Stomach (tissue), 9 donors: Measurements from ENCODE around the gene TMEM207. TPM values are rescaled to one million over a fixed set of nuclear protein-coding genes. Genes with fewer than 3 reads are reported as not detected.
"Not testable (repeated sequence)": the region's sequence is repeated elsewhere in the genome, so short reads cannot be mapped to it uniquely, and the experiment has no call there.

ENCODE experiments used
- DNase-seq, 2 donors: peaks; one replicate each; pipeline versions ENCODE4 v3.0.0 to v3.0.0-alpha.2; 2013 to 2019
- H3K27ac ChIP-seq, 5 donors: fragments of 200-600 bp in 4 of 5; sonication (generic) in 4 of 5; one replicate each; pipeline ENCODE4 v1.5.1; 2013 to 2019; ENCODE audit warnings: mild to moderate bottlenecking in 1 of 5, moderate library complexity in 1 of 5
- H3K27me3 ChIP-seq, 3 donors: fragments of 200-600 bp; sonication (generic); one replicate each; pipeline ENCODE4 v1.5.1; 2017 to 2019; ENCODE audit warnings: mixed run types in 1 of 3
- H3K36me3 ChIP-seq, 4 donors: fragments of 200-600 bp; sonication (generic); 1 replicate in 3 of 4; 2 replicates in 1 of 4; pipeline ENCODE4 v1.5.1; 2016 to 2019
- H3K4me1 ChIP-seq, 4 donors: fragments of 200-600 bp; sonication (generic); one replicate each; pipeline ENCODE4 v1.5.1; 2016 to 2019
- H3K4me3 ChIP-seq, 4 donors: fragments of 200-600 bp; sonication (generic) in 3 of 4; one replicate each; pipeline ENCODE4 v1.5.1; 2016 to 2019; ENCODE audit warnings: mild to moderate bottlenecking in 1 of 4
- H3K9me3 ChIP-seq, 4 donors: fragments of 200-600 bp; sonication (generic); one replicate each; pipeline ENCODE4 v1.5.1; 2016 to 2019
- CTCF ChIP-seq, 7 experiments: fragments of 450-650 bp in 4 of 7; fragments of 200-600 bp in 3 of 7; sonication (generic) in 3 of 7; IDR thresholded peaks; one replicate each; pipeline ENCODE4 v1.5.1; 2016 to 2019; ENCODE audit warnings: antibody characterized with exemption in 7 of 7, control low read depth in 2 of 7, mild to moderate bottlenecking in 1 of 7
- EP300 ChIP-seq: sonication (generic); formaldehyde crosslinking; IDR thresholded peaks from one replicate; pipeline ENCODE4 v1.6.1; 2017; ENCODE audit warnings: antibody characterized with exemption
- POLR2A ChIP-seq, 4 donors: fragments of 450-650 bp; IDR thresholded peaks; one replicate each; pipeline ENCODE4 v1.6.1; 2016; ENCODE audit warnings: antibody characterized with exemption in 4 of 4, control low read depth in 2 of 4, mild to moderate bottlenecking in 1 of 4, moderate library complexity in 1 of 4
- POLR2AphosphoS5 ChIP-seq, 3 donors: sonication (generic); formaldehyde crosslinking; IDR thresholded peaks; one replicate each; pipeline ENCODE4 v1.6.1; 2016; ENCODE audit warnings: antibody characterized with exemption in 3 of 3
- WGBS, 5 donors: extraction: QIAGEN DNeasy Blood & Tissue Kit in 3 of 5; methylation state at CpG; one replicate each; pipeline versions ENCODE4 v1.1.5 to v1.1.7; 2013 to 2018; 5-methylcytosine and 5-hydroxymethylcytosine counted together
- intact Hi-C: fragments of 100-400 bp; cut with DNase I; formaldehyde crosslinking; loops from one replicate; pipeline ENCODE4 v1.15.1; 2023; ENCODE audit warnings: low total_unique reads
- polyA plus RNA-seq, 3 donors: library from polyadenylated mRNA; stranded (reverse); fragments of 200-250 nt; gene quantifications; one replicate each; pipeline ENCODE4 v1.2.3, GENCODE V29; 2013
- total RNA-seq, 5 donors: library from RNA; depleted of rRNA; stranded (reverse); fragments of >200 nt; gene quantifications; one replicate each; pipeline versions ENCODE4 v1.1.0 to v1.2.3, GENCODE V29; 2014 to 2016
- donor health status: healthy with polysubstance abuse.
- donor health status: Bipolar disorder and iron deficiency.
- donor health status: healthy.

Gene TMEM207
- total and polyA plus RNA-seq, 8 donors, result not detected

- H3K4me3 ChIP-seq, result no peak overlapping the region
- H3K27me3 ChIP-seq, result no peaks in the 10 kb centered on the region
- no peak for TF ChIP-seq POLR2AphosphoS5 (IDR thresholded peaks at IDR 0.05)
- TF ChIP-seq EP300, result no peak
- TF ChIP-seq POLR2A (IDR thresholded peaks at IDR 0.05), result no peak
- TF ChIP-seq CTCF (IDR thresholded peaks at IDR 0.05), result no peak
- peaks cover 0 to 9% (median 4%) of the 10 kb centered on the region in 4 donors for H3K4me1 ChIP-seq
- 89 to 95% (median 91%) methylated on average over 2 of the region's 2 CpGs for WGBS, 5 donors
- intact Hi-C loops, result no loop called here
- H3K36me3 ChIP-seq, result no peaks in the 10 kb centered on the region
- no peak for DNase-seq
- no peak overlapping the region for H3K27ac ChIP-seq
- H3K9me3 ChIP-seq, result no peaks in the 10 kb centered on the region
These were observed 32.1 kb upstream of the TMEM207 start for GRCh38 chr3:190481779-190482178.

GRCh38 chr3:190473261-190473660 lies 23.6 kb upstream of the TMEM207 start:
- H3K36me3 ChIP-seq, H3K27me3 ChIP-seq, H3K27ac ChIP-seq, H3K4me3 ChIP-seq, H3K4me1 ChIP-seq, DNase-seq, H3K9me3 ChIP-seq, intact Hi-C loops: not testable (repeated sequence)
- WGBS, 5 donors, result 95 to 98% (median 97%) methylated on average over 13 to 25 of the region's 25 CpGs

DNA sequence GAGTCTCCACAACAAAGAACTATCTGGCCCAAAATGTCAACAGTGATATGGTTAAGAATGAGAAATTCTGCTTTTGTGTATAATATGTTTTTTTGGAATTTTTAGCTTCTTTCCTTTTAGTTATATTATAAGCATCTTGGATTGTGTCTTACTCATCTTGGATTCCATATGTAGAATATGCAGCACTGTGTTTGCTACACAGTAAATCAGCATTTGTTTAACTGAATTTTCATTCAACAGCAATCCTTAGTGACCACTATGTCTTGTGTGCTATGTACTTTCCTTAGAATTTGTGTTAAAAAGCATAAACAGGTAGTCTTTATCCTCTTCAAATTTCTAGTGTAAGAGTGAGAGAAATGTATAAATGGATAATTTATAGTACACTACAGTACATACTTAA lies 18.2 kb upstream of the TMEM207 start:
- H3K27ac ChIP-seq, result no peak overlapping the region
- H3K9me3 ChIP-seq, result peaks cover 0 to 4% (median 0%) of the 10 kb centered on the region in 4 donors
- H3K4me1 ChIP-seq, result no peaks in the 10 kb centered on the region
- no peaks in the 10 kb centered on the region for H3K27me3 ChIP-seq
- intact Hi-C loops, result no loop called here
- no peak overlapping the region for H3K4me3 ChIP-seq
- TF ChIP-seq CTCF (IDR thresholded peaks at IDR 0.05) (no peak), POLR2A (IDR thresholded peaks at IDR 0.05) (no peak)
- no peak for DNase-seq
- H3K36me3 ChIP-seq, result no peaks in the 10 kb centered on the region

- no peak overlapping the region for H3K4me3 ChIP-seq
- no peaks in the 10 kb centered on the region for H3K36me3 ChIP-seq
- no peaks in the 10 kb centered on the region for H3K9me3 ChIP-seq
- TF ChIP-seq CTCF (IDR thresholded peaks at IDR 0.05) (no peak), POLR2A (IDR thresholded peaks at IDR 0.05) (no peak), EP300 (no peak), POLR2AphosphoS5 (IDR thresholded peaks at IDR 0.05) (no peak)
- DNase-seq, result peak in 1 of 2 donors; percentile 13
- peaks cover 0 to 14% (median 4%) of the 10 kb centered on the region in 4 donors for H3K4me1 ChIP-seq
- H3K27me3 ChIP-seq, result no peaks in the 10 kb centered on the region
- 24 to 47% (median 30%) methylated on average over 2 of the region's 2 CpGs for WGBS, 5 donors
- intact Hi-C loops, result no loop called here
- no peak overlapping the region for H3K27ac ChIP-seq
These were observed 8.3 kb upstream of the TMEM207 start for GRCh38 chr3:190458040-190458439.

GRCh38 chr3:190456770-190457169 lies 7.1 kb upstream of the TMEM207 start:
- Histone ChIP-seq H3K4me3 (no peak overlapping the region), H3K9me3 (no peaks in the 10 kb centered on the region), H3K27me3 (no peaks in the 10 kb centered on the region), H3K27ac (no peak overlapping the region), H3K36me3 (no peaks in the 10 kb centered on the region), H3K4me1 (peaks cover 0 to 14% (median 4%) of the 10 kb centered on the region in 4 donors)
- no peak for DNase-seq
- WGBS, 5 donors, result 89 to 100% (median 95%) methylated on average over 1 of the region's 1 CpG
- intact Hi-C loops, result no loop called here
- no peak for TF ChIP-seq POLR2A (IDR thresholded peaks at IDR 0.05)
- TF ChIP-seq CTCF (IDR thresholded peaks at IDR 0.05), result no peak
- no peak for TF ChIP-seq EP300
- TF ChIP-seq POLR2AphosphoS5 (IDR thresholded peaks at IDR 0.05), result no peak
